Suprapubic skin (tissue), 4 donors: ENCODE measurements around the gene SLC25A11.

Experiments
- CTCF ChIP-seq, 2 donors: fragments of 200-600 bp in 1 of 2; fragments of 450-650 bp in 1 of 2; sonication (generic) in 1 of 2; IDR thresholded peaks; one replicate each; pipeline ENCODE4 v1.5.1; 2016 to 2019; ENCODE audit warnings: antibody characterized with exemption in 2 of 2, mild to moderate bottlenecking in 1 of 2, moderate library complexity in 1 of 2
- EP300 ChIP-seq: sonication (generic); formaldehyde crosslinking; IDR thresholded peaks from one replicate; pipeline ENCODE4 v1.6.1; 2017; ENCODE audit warnings: antibody characterized with exemption
- POLR2A ChIP-seq, 2 donors: fragments of 450-650 bp; IDR thresholded peaks; one replicate each; pipeline ENCODE4 v1.6.1; 2017; ENCODE audit warnings: antibody characterized with exemption in 2 of 2, mild to moderate bottlenecking in 2 of 2, moderate library complexity in 2 of 2
- POLR2AphosphoS5 ChIP-seq, 3 donors: sonication (generic); formaldehyde crosslinking; IDR thresholded peaks; one replicate each; pipeline ENCODE4 v1.6.1; 2017; ENCODE audit warnings: antibody characterized with exemption in 3 of 3

GRCh38 chr17:4955091-4955490, 15.2 kb upstream of the SLC25A11 start:
- TF ChIP-seq POLR2AphosphoS5 (IDR thresholded peaks at IDR 0.05) (no peak), POLR2A (IDR thresholded peaks at IDR 0.05) (no peak), CTCF (IDR thresholded peaks at IDR 0.05) (no peak), EP300 (no peak)
